HG02981 (cell line): Measurements from ENCODE around the gene PYGL.
A peak's percentile ranks its signal among the peaks of the same experiment; 100 is the strongest.

ENCODE experiments used
- ATAC-seq: cut with Tn5 transposase; IDR thresholded peaks from one replicate; pipeline ENCODE4 v1.9.1; 2021; ENCODE audit warnings: mild to moderate bottlenecking, moderate library complexity; ENCODE audit not compliant: unreplicated experiment

The PYGL gene

DNA sequence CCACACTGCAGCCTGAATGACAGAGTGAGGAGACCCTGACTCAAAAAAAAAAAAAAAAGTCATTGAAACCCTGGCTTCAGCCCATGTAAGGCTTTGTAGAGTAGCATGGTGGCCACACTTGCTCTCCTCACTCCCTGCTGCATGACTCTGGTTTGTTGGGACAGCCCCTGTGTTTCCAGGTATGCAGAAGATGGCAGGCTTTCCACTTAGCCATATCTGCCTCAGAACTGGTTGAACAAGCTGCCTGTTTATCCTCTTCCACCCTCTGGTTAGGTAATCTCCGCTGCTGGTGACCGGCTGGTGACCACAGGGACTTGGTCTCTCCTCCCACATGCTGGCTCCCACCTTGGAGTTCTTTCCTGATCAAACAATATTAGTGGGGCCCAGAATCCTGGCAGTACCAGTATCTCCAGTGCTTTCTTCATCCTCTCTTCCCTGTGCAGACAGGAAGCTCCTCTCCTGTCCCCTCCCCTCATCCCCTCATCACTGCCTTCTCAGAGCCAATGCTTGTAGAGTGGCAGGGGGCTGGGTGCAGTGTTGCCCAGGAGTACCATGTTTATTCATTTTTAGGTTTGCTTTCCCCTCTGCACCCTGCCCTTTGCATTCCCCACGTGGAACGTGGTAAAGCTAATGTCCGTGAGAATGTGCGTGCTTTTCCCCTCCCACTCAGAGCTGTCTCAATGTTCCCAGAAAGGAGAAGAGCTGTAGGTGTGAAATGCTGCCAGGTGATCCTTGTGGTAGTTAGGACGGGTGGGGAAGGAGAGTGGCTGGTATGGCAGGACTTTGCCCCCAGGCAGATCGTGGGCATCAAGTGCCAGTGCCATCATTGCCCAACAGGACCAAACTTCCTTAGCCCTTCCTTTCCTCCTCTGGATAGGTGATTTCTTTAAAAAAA is 61.1 kb downstream of the PYGL start:
- no peak for ATAC-seq

DNA sequence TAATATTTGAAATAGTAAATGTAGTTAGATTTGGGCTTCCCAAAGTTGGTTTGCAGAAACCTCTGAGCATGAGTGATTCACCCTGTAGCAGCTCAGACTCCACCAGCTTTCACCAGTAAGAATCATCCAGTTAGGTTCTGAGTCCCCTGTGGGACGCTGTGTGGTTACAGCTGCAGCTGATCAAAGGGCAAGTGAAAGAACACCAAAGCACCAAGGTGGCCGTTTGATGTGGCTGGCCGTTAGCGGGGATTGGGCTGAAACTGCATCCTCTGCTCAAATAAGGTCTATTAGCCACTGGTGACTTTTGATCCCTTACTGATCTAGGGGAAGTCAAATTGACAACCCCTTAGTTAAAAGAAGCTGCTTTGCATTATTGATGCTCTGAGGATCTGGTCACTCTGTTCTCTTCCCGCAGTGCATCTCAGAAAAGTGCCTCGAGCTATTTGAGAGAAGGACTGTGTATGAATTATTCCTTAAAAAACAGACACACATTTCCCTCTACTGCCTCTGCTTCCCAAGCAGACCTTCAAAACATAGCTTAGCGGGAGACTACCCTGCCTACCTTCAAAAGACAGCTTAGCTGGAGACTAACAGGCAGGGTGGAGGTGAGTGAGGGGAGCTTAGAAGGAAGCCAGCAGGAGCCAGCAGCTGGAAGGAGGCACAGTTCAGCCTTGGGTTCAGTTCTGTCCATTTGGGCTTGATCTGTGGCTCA is 68.8 kb downstream of the PYGL start:
- ATAC-seq = peak; percentile 91

DNA sequence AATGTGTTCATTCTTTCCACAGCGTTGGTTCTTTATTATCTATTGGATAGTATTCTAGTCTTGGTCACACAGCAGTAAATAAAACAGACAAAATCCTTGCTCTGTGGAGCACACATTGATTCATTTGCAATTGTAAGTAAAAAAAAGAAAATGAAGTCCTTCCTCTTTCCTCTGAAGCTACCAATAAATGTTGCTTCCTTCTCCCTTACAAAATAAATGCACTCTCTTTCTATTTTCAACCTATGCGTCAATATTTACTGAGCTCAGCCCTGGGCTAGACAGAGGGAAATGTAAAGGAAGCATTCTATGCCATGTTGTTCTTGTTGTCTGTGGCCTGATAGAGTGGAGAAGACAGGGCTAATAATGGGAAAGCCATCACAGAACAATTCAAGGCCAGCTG is 69.5 kb downstream of the PYGL start:
- ATAC-seq = no peak

DNA sequence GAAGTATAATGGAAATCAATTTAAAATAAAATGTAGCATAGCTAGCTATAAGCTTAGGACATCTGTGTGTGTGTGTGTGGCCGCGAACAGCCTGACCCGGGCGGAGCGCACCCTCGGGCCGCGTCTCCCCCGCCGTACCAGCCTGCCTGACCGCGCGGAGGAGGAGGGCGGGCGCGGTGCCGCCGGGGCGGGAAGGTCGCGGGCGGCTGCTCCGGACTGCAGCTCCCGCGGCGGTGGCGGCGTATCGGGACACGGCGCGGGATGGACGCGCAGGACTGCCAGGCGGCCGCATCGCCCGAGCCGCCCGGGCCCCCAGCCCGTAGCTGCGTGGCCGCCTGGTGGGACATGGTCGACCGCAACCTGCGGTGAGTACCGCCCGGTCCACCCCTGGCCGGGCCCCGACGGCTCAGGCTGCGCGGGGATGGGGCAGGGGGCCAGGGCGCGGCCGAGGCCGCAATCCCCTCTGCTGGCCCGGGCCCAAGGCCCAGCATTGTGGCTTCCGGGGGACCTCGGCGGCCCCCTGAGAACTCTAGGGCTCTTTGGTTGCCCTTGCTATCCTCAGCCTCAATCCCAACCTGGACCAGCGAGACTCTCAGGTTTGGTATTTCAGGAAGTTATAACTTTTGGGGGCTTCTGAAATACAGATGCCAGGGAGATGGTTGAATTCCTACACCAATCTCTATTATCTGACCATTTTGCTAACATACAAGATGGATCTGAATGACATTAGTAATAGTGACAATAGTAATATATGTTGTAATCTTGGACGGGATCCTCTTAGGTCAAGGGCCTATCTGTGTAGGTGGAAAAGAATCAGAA is 72.2 kb downstream of the PYGL start, which contains the start of gene ABHD12B:
ABHD12B (plus strand) TSS at position 140 of the 819 bp plus-strand sequence; CDS start at position 262, 122 bp downstream.
- no peak for ATAC-seq

DNA sequence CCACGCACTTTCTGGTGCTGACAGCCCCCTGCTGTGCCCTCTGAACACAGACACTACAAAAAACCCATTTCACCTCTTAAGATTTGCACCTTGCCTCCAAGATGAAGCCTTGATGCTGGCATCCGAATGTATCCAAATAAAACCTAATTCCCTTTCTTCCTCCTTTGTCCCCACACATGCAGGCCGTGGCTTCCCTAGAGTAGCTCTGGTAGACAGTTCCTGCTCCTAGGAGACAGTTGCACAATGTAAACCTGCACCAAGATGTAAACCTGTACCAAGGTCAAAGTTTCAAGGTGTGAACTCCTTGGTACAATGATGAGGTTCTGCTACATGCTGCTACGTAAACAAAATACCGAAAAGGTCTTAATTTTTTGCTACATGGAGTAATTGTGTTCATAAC is 73.1 kb downstream of the PYGL start:
- ATAC-seq = no peak

DNA sequence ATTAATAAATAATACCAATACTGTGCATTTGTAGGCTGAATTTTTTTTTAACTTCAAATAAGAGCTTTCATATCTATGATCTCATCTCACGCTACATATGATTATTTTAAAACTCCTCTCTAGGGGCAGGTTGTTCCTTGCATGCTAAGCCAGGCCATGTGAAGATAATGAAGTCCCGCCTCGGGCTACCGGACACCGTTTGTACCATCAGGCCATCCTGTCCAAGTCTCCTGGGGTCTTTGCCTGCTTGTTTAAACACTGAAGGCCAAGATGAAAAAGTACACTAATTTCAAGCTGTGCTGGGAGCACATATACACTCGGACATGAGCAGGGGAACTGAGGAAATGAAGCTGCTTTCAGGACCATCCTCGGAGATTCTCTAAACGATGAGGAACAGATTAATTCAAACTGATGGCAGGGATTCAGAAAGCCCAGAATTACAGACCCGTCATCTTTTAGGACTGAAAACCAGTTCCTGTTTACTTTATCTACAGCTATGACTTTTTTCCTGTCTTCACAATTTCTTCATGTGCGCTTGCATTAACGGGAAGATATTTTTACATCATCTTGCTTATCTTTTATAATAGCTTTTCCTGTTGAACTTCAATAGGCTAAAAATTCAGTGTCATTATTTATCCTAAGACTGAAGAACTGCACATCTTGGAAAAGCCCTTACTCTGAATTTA is 78.7 kb downstream of the PYGL start:
- no peak for ATAC-seq

DNA sequence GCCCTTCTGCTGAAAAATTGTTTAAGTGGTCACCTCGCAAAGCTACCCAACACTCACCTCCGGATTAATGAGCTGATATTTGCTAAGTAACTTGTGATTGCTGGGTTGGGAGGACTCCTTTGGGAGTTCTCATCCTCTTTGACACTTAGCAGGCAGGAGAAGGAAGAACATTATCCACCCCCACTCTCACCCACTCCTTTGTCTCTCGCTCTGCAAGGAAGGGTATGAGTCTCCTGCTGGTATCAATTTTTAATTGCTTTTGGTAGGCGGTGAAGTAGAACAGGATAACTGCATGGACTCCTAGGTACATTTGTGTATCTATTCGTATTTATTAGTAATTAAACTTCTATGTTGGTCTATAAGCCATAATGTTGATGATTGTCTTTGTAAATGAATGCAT is 79.3 kb downstream of the PYGL start:
- ATAC-seq = no peak

DNA sequence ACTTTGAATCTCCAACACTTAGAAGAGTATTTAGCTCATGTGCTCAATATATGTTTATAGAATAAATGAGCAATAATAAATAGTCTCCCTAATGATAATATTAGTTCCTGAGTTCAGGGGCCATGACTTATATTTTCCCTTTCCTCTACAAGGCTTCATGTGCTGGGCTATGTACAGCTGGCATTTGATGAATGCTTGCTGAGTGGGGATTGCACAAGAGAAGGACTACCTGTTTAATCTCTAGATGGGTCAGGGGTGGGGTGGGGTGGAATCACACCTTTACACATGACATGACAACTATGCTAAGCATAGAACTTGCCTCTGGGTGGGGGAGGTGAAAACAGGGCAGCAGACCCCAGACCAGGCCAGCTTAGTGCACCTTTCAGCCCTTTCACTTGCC is 80.0 kb downstream of the PYGL start:
- no peak for ATAC-seq

DNA sequence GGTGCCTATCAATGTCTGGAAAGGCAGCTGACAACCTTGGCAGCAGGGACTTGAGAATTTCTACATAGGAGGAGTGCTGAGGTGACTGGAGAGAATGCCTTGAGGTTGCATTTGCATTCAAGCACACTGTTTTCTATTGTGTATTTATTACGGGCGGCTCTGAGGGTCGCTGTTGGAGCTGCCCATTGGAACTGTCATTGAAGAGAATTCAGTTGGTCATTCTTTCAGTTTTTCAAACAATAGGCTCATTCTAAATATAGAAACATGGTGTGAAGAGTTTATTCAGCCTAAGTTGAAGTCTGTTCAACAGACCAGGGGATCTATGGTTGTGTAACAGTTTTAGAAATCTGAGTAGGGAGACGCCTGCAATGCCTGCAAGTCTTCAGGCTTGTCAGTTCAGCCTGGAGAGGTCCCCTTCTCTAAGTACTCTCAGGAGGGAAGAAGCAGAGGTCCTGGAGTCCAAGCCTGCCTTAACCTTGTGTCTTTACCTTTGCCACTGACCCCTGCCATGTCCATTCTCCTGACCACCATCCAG is 82.2 kb downstream of the PYGL start:
- ATAC-seq = no peak

DNA sequence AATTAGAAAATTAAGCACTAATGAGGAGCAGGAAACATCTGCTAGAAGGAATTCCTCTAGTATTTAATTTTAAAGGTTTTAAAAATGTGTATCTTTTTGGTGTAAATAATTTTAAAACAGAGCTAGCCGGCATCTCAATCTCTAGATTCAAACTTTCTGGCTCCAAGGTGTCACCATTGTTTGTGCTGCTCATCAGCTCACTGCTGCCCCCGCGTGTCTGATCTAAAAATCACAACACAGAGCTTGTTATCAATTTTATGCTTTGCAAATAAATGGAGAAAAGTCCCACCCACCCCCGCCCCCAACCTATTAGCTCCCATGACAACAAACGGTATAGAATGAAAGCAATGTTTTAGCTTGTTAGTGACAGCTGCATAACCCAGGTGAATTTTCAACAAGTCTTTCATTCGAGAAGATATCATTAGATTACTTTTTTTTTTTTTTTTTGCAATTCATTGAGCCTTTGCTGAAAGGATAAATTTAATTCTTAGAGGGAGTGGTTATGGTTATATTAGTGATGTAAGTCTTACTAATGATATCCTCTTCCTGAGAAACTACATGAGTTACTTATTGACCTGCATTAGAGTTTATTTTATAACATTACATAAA is 83.7 kb downstream of the PYGL start:
- ATAC-seq = no peak

DNA sequence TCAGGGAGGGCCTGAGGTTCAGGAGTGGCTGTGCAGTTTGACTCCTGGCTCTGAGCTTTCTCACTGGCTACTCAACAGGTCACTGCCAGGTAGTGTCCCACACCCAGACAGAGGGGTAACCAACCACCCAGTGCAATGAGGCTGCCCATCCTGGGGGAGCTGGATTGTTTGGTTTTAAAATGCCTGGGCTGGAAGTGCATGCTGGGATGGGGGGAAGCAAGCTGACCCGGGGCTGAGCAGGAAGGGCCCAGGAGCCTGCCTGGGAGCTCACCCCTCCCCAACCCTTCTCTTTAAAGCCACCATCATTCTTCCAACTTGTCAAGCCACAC is 85.0 kb downstream of the PYGL start:
- no peak for ATAC-seq

DNA sequence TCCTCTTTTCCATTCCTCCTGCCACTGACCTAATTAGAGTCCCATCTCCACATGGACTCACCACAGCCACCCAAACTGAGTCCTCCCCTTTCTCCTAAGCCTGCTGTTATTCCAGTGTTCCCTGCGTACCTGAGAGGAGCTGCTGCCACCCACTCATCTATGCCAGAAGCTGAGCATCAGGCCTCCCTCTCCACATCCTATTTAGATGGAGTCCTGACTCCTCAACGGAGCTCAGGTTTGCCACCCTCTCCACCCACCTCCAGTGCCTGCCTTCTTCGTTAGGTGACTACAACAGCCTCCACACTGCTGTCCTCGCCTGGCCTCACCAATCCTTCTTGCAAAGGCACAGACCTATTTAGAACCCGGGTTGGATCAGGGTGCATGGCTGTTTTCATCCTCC is 87.6 kb downstream of the PYGL start:
- no peak for ATAC-seq

DNA sequence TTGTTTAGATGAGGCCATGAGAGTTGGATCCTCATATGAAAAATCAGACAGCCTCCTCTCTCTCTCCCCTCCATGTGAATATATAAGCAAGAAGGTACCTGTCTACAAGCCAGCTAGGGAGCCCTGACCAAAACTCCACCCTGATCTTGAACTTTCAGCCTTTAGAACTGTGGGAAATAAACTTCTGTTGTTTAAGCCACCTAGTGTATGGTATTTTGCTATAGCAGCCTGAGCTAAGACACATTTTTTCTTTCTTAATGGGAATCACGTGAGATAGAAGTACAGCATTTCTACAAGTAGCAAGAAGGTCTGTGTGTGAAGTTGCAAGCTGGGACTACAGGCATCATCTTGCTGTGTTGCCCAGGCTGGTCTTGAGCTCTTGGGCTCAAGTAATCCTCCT is 88.7 kb downstream of the PYGL start:
- ATAC-seq = no peak
